Globus pallidus (tissue), 1 donor: ENCODE measurements around the gene CDC14A.
"Not testable (repeated sequence)": the region's sequence is repeated elsewhere in the genome, so short reads cannot be mapped to it uniquely, and the experiment has no call there.

Source experiments
- DNase-seq: peaks from one replicate; pipeline ENCODE4 v3.0.0-alpha.2; 2015; ENCODE audit warnings: low spot score

CDC14A gene

GRCh38 chr1:100362821-100363466 is 10.6 kb downstream of the CDC14A start:
- no peak for DNase-seq

- no peak for DNase-seq
Observed at GRCh38 chr1:100363831-100364230, 11.5 kb downstream of the CDC14A start.

DNA sequence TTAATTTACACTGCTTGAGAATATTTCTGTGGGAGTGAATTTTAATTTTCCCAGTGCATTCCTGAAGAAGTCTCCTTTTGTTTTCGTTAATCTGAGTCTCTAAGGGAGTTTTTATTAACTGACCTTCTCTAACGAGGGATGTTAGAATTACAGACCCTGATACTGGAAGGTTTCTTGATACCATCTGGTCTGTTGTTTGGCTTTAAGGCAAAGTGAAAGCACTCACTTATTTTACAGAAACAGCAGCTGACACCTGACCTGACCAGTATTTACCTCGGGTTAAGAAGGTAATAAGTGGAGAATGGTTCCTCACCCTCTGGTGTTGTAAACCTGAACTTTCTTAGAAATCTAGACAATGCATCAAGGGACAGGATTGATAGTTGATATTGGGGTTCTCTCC is 12.4 kb downstream of the CDC14A start:
- DNase-seq: no peak

DNA sequence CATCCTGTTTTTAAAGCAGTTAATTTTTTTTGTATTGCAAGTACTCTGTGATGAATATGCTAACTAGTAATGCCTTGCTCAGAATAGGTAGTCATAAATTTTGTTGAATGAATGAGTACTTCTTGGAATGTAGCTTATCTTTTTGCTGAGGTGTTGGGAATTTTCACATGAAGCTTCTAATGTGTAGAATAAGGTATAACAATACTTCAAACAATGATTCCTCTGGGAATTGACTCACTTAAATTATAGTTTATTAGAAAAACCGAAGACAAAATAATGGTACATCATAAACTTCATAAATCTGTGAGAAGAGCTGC is 13.9 kb downstream of the CDC14A start:
- DNase-seq: no peak

DNA sequence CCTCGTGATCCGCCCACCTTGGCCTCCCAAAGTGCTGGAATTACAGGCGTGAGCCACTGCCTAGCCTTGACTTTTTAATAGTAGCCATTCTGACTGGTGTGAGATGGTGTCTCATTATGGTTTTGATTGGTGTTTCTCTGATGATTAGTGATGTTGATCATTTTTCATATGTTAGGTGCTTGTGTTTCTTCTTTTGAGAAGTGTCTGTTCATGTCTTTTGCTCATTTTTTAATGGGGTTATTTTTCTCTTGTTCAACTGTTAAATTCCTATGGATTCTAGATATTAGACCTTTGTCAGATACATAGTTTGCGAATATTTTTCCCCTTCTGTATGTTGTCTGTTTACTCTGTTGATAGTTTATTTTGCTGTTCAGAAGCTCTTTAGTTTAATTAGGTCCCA is 17.0 kb downstream of the CDC14A start:
- DNase-seq: not testable (repeated sequence)

DNA sequence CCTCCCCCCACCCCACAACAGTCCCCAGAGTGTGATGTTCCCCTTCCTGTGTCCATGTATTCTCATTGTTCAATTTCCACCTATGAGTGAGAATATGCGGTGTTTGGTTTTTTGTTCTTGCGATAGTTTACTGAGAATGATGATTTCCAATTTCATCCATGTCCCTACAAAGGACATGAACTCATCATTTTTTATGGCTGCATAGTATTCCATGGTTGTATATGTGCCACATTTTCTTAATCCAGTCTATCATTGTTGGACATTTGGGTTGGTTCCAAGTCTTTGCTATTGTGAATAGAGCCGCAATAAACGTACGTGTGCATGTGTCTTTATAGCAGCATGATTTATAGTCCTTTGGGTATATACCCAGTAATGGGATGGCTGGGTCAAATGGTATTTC is 21.6 kb downstream of the CDC14A start:
- not testable (repeated sequence) for DNase-seq

- not testable (repeated sequence) for DNase-seq
Observed at GRCh38 chr1:100376890-100377289, 24.6 kb downstream of the CDC14A start.

GRCh38 chr1:100377590-100378361 is 25.5 kb downstream of the CDC14A start:
- no peak for DNase-seq

- no peak for DNase-seq
Observed at GRCh38 chr1:100378956-100379355, 26.6 kb downstream of the CDC14A start.

DNA sequence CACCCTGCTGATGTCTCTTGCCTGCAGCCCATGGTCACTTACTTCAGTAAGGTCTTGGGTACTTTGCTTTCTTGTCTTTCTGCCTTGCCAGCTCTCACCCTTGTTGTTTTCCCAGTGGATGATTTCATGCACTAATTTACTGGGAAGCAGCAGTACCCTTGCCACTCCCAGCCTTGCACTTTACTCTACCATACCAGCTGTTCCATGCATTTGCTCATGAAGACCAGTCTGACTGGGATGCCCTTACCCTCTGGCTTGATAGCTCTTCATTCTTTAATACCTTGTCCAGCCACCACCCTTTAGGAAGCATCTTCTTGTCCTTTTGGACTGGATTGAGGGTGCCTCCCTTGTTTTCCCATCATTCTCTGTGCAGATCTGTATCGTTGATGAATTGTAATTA is 28.3 kb downstream of the CDC14A start:
- DNase-seq: no peak

DNA sequence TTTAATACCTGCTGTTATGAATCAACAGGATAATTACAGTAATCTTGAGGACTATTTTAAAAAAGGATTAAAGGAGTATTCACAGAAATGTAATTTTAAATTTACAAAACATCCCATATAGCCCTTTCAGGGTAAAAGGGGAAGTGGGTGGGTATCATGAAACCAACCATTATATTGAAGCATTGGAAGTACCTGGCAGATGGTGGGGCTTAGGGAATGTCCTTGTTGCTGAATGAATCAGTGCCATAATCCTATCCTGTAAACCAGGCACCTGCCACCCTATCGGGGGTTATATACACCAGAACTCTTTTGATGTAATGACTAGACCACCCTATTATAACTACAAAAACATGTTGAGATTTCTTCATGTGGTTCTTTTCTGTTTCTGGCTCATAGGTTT is 30.4 kb downstream of the CDC14A start:
- DNase-seq: no peak

GRCh38 chr1:100383743-100384405 is 31.6 kb downstream of the CDC14A start:
- DNase-seq: no peak

DNA sequence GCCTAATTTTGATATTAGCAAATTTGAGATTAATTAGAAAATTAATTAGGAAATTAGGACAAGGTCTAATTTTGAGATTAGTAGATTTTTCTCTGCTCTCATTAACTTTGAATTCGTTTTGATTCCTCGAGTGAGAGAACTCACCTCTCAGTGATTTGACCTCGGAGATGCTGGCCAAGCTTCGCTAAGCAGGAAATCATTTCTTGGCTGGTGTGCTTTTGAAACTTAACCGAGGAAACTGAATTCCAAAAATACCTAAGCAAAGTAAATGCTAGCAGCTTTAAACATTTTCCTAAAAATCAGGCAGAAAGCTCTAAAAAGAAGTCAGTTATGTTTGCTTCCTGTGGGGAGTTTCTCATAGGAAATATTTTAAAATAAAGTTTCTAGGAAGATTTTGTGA is 34.9 kb downstream of the CDC14A start:
- DNase-seq: no peak

DNA sequence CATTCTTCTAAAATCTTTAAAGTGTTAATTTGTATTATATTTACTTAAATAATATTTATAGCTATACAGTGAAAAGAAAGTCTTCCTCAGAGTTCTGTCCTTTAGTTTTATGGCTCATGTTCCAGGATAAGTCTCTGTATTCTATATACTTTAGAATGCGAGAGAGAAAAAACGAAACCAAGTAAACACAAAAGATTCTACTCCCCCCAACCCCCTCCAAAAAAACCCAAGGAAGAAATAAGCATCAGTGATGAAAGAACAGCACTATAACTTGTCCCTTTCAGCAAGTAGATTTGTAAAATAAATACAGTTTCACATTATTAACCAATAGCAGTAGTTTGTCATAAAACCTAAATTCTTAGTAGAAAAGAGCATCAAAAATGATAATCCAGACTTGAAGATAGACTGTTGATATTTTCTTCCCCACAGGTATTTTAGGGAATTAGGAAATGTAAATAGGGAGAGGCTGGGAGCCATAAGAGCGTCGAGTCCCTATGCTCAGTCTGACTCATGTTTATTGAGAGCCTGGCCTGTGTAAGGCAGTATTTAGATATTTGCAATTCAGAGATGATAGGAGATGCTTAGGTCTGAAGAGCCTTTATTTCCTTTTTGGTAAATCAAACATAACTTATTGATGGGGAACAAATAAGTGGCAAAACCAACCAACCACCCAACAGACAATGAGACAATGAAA is 35.5 kb downstream of the CDC14A start:
- DNase-seq: no peak

GRCh38 chr1:100390531-100390930 is 38.2 kb downstream of the CDC14A start:
- no peak for DNase-seq

DNA sequence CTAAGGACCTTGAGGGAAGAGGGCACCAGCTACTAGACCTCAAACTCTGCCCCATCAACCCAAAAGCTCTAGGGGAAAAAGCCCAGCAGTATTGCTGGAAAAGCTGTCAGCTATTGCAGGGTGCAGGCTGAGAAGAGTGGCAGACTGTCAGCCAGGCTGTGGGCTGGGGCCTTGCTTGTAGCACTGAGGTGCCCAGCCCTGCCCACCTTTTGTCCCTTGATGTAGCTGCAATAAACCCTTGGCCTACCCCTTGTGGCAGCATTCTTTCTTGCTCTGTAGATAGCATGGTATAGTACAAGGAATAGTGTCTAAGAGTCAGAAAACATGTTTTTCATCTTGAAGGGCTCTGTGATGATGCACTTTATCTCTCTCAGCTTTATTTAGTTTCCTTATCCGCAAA is 39.4 kb downstream of the CDC14A start:
- DNase-seq: no peak

GRCh38 chr1:100392756-100393155 is 40.5 kb downstream of the CDC14A start:
- no peak for DNase-seq

GRCh38 chr1:100394285-100394684 is 42.0 kb downstream of the CDC14A start:
- no peak for DNase-seq

- no peak for DNase-seq
Observed at GRCh38 chr1:100395913-100396312, 43.6 kb downstream of the CDC14A start.

DNA sequence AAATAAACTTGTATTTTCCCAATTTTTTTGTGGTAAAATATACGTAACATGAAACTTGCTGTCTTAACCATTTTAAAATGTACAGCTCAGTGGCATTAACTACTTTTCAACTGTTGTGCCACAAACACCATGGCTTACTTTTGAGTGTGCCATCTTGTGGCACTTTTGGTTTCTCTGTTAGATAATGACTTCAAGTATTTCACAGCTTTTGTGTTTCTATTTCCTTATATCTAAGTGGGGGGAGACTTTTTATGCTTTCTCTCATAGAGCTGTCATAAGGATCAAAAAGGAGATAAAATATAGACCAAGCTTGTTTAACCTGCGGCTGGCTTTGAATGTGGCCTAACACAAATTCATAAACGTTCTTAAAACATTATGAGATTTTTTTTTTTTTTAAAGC is 44.3 kb downstream of the CDC14A start:
- DNase-seq: no peak

GRCh38 chr1:100397681-100398080 is 45.4 kb downstream of the CDC14A start:
- no peak for DNase-seq

- no peak for DNase-seq
Observed at GRCh38 chr1:100398648-100399047, 46.3 kb downstream of the CDC14A start.

GRCh38 chr1:100400404-100400803 is 48.1 kb downstream of the CDC14A start:
- peak; percentile 41 for DNase-seq
